NT2/D1 (cell line): ENCODE results near the gene OTULIN.

Experiments
- SUZ12 ChIP-seq: IDR thresholded peaks from 2 replicates; pipeline ENCODE4 v1.6.1; 2011; ENCODE audit not compliant: insufficient read length, insufficient read depth; ENCODE audit errors: extremely low read depth
- YY1 ChIP-seq: IDR thresholded peaks from 2 replicates; pipeline ENCODE4 v1.6.1; 2011; ENCODE audit not compliant: insufficient read length, insufficient read depth
- ZNF274 ChIP-seq: IDR thresholded peaks from 2 replicates; pipeline ENCODE4 v1.6.1; 2011; ENCODE audit warnings: mild to moderate bottlenecking, low read depth, low read length

DNA sequence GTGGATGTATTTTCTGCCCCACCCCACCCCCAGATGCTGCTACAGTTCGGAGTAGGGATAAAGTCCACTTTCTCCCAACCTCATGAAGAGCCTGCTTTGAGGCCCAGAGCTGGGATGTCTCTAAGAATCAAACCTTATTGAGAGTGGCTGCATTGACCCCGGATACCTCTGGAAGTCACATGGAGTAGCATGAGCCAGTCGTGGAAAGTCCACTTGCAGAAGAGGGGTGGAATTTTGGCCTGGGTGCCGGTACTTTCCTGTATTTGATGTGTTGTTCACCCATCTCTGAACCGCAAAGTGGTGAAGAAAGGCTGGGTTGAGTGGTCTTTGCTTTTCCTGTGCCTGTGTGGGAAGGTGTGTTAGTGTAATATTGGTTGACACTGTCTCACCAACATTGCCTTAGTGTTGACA lies 3.7 kb downstream of the OTULIN start:
- TF ChIP-seq ZNF274: no peak
- no peak for TF ChIP-seq SUZ12
- TF ChIP-seq YY1: no peak
